Suprapubic skin (tissue), 4 donors: ENCODE data around the gene RNLS. TPM values are rescaled to one million over a fixed set of nuclear protein-coding genes. Genes with fewer than 3 reads are reported as not detected.

ENCODE experiments used
- DNase-seq, 2 donors: peaks; one replicate each; pipeline ENCODE4 v3.0.0-alpha.2; 2019; ENCODE audit warnings: low spot score in 2 of 2
- H3K27ac ChIP-seq: fragments of 200-600 bp; sonication (generic); one replicate; pipeline ENCODE4 v1.5.1; 2019
- H3K27me3 ChIP-seq: fragments of 200-600 bp; sonication (generic); one replicate; pipeline ENCODE4 v1.5.1; 2019
- H3K36me3 ChIP-seq: fragments of 200-600 bp; sonication (generic); one replicate; pipeline ENCODE4 v1.5.1; 2019
- H3K4me1 ChIP-seq: fragments of 200-600 bp; sonication (generic); one replicate; pipeline ENCODE4 v1.5.1; 2019
- H3K4me3 ChIP-seq: fragments of 200-600 bp; sonication (generic); one replicate; pipeline ENCODE4 v1.5.1; 2019; ENCODE audit warnings: mild to moderate bottlenecking
- H3K9me3 ChIP-seq: fragments of 200-600 bp; sonication (generic); one replicate; pipeline ENCODE4 v1.5.1; 2019
- CTCF ChIP-seq, 2 donors: fragments of 200-600 bp in 1 of 2; fragments of 450-650 bp in 1 of 2; sonication (generic) in 1 of 2; IDR thresholded peaks; one replicate each; pipeline ENCODE4 v1.5.1; 2016 to 2019; ENCODE audit warnings: antibody characterized with exemption in 2 of 2, mild to moderate bottlenecking in 1 of 2, moderate library complexity in 1 of 2
- EP300 ChIP-seq: sonication (generic); formaldehyde crosslinking; IDR thresholded peaks from one replicate; pipeline ENCODE4 v1.6.1; 2017; ENCODE audit warnings: antibody characterized with exemption
- POLR2A ChIP-seq, 2 donors: fragments of 450-650 bp; IDR thresholded peaks; one replicate each; pipeline ENCODE4 v1.6.1; 2017; ENCODE audit warnings: antibody characterized with exemption in 2 of 2, mild to moderate bottlenecking in 2 of 2, moderate library complexity in 2 of 2
- POLR2AphosphoS5 ChIP-seq, 3 donors: sonication (generic); formaldehyde crosslinking; IDR thresholded peaks; one replicate each; pipeline ENCODE4 v1.6.1; 2017; ENCODE audit warnings: antibody characterized with exemption in 3 of 3
- WGBS: methylation state at CpG from one replicate; pipeline ENCODE4 v1.1.5; 2018; 5-methylcytosine and 5-hydroxymethylcytosine counted together
- total RNA-seq, 4 donors: library from RNA; depleted of rRNA; stranded (reverse); fragments of >200 nt; gene quantifications; one replicate each; pipeline ENCODE4 v1.1.0, GENCODE V29; 2016

RNLS gene
- total RNA-seq, 4 donors from 2014 or later = 9.8 to 23.7 (median 19.2) TPM

GRCh38 chr10:88542522-88542921 lies 40.6 kb downstream of the RNLS start:
- peaks cover 31% of the 10 kb centered on the region for H3K4me1 ChIP-seq
- WGBS = 80% methylated on average over 4 of the region's 4 CpGs
- H3K9me3 ChIP-seq = no peaks in the 10 kb centered on the region
- H3K27me3 ChIP-seq = no peaks in the 10 kb centered on the region
- no peak overlapping the region for H3K4me3 ChIP-seq
- TF ChIP-seq POLR2AphosphoS5 (IDR thresholded peaks at IDR 0.05) (no peak), POLR2A (IDR thresholded peaks at IDR 0.05) (no peak), CTCF (IDR thresholded peaks at IDR 0.05) (no peak), EP300 (no peak)
- no peak overlapping the region for H3K27ac ChIP-seq
- DNase-seq = no peak
- no peaks in the 10 kb centered on the region for H3K36me3 ChIP-seq

DNA sequence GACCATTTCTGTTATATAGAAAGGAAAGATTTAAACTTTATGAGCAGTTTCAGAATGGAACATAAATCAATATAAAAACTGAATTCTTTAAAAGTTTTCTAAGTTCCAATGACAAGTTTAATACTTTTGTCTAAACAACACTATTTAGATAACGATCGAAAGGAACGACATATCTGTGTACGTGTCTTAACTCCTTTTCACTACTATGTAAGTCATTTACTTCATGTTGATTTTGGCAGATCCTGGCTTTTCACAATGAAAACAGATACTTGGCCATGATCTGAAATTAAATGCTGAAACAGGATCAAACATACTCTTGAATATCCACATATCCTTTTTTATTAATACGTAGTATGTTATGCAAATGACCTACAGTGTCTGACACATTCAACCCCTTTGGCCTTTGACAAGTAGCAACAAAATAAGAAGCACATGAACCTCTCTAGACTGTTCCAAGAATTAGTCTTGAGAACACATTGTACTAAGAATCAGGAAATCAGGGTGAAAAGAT lies 41.9 kb downstream of the RNLS start:
- no peaks in the 10 kb centered on the region for H3K27me3 ChIP-seq
- H3K36me3 ChIP-seq = no peaks in the 10 kb centered on the region
- 37% methylated on average over 5 of the region's 5 CpGs for WGBS
- H3K9me3 ChIP-seq = no peaks in the 10 kb centered on the region
- TF ChIP-seq CTCF (IDR thresholded peaks at IDR 0.05) (no peak), POLR2AphosphoS5 (IDR thresholded peaks at IDR 0.05) (no peak), POLR2A (IDR thresholded peaks at IDR 0.05) (no peak), EP300 (no peak)
- DNase-seq = no peak
- peak overlapping the region; percentile 80 for H3K27ac ChIP-seq
- H3K4me1 ChIP-seq = peaks cover 33% of the 10 kb centered on the region
- no peak overlapping the region for H3K4me3 ChIP-seq

- 62% methylated on average over 1 of the region's 1 CpG for WGBS
- TF ChIP-seq EP300 (no peak), CTCF (IDR thresholded peaks at IDR 0.05) (no peak), POLR2AphosphoS5 (IDR thresholded peaks at IDR 0.05) (no peak), POLR2A (IDR thresholded peaks at IDR 0.05) (no peak)
- Histone ChIP-seq H3K27ac (no peak overlapping the region), H3K9me3 (no peaks in the 10 kb centered on the region), H3K4me3 (no peak overlapping the region), H3K27me3 (no peaks in the 10 kb centered on the region), H3K36me3 (no peaks in the 10 kb centered on the region), H3K4me1 (peaks cover 33% of the 10 kb centered on the region)
- no peak for DNase-seq
Observed at GRCh38 chr10:88540351-88540750, 42.8 kb downstream of the RNLS start.

DNA sequence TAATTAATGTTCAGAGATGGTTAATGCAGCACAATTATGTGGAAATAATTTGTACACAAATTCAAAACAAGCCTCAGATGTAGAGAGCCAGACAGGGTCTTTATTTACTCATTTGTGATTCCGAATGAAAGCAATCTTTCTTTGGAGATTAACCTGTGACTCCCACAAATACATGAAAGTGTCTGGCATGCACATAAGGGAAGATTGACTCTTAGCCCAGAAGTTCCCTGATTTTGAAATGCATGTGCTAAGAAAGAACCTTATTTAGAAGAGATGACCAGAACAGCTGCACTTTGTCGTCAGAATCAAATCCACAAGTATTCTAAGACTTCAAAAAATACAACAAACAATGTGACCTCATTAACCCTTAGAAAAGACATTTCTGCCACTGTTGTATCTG lies 45.1 kb downstream of the RNLS start:
- Histone ChIP-seq H3K9me3 (no peaks in the 10 kb centered on the region), H3K36me3 (no peaks in the 10 kb centered on the region), H3K4me1 (peaks cover 33% of the 10 kb centered on the region), H3K4me3 (no peak overlapping the region), H3K27me3 (no peaks in the 10 kb centered on the region), H3K27ac (no peak overlapping the region)
- no peak for DNase-seq
- WGBS = 40% methylated on average over 2 of the region's 2 CpGs
- no peak for TF ChIP-seq CTCF (IDR thresholded peaks at IDR 0.05)
- TF ChIP-seq POLR2AphosphoS5 (IDR thresholded peaks at IDR 0.05) = peak in 1 of 3 donors; percentile 26
- no peak for TF ChIP-seq EP300

GRCh38 chr10:88537322-88537721 lies 45.8 kb downstream of the RNLS start:
- H3K9me3 ChIP-seq = no peaks in the 10 kb centered on the region
- no peak overlapping the region for H3K27ac ChIP-seq
- WGBS = 76% methylated on average over 2 of the region's 2 CpGs
- TF ChIP-seq POLR2A (IDR thresholded peaks at IDR 0.05) = no peak
- TF ChIP-seq CTCF (IDR thresholded peaks at IDR 0.05) = no peak
- TF ChIP-seq POLR2AphosphoS5 (IDR thresholded peaks at IDR 0.05) = no peak
- TF ChIP-seq EP300 = no peak
- no peaks in the 10 kb centered on the region for H3K27me3 ChIP-seq
- no peaks in the 10 kb centered on the region for H3K36me3 ChIP-seq
- H3K4me1 ChIP-seq = peaks cover 32% of the 10 kb centered on the region
- no peak overlapping the region for H3K4me3 ChIP-seq
- DNase-seq = no peak
